ENCODE measurements around the gene MIS18A. TPM values are rescaled to one million over a fixed set of nuclear protein-coding genes. Genes with fewer than 3 reads are reported as not detected.

Gene MIS18A
- total and polyA plus RNA-seq, 2 experiments from 2014 or later, result 46.1 to 133 TPM

GRCh38 chr21:32246571-32247140 is 32.2 kb downstream of the MIS18A start (continued):
- no peak for TF ChIP-seq ZNF462 (CRISPR knock-in tag; IDR thresholded peaks at IDR 0.05)
- no peak for TF ChIP-seq EZH2phosphoT487 (IDR thresholded peaks at IDR 0.05; ENCODE audit: unreplicated experiment)
- TF ChIP-seq POLR2AphosphoS5 (IDR thresholded peaks at IDR 0.05; ENCODE audit: low read depth), result no peak
- no peak for TF ChIP-seq STAT1 (IDR thresholded peaks at IDR 0.05; ENCODE audit: unreplicated experiment)

GRCh38 chr21:32245971-32246370 is 32.9 kb downstream of the MIS18A start:
- Histone ChIP-seq H2AFZ (no peak overlapping the region), H3K27me3 (ENCODE audit: insufficient read depth) (no peaks in the 10 kb centered on the region), H3K27ac (ENCODE audit: low read depth) (no peak overlapping the region), H3K9me2 (ENCODE audit: insufficient read depth) (no peaks in the 10 kb centered on the region), H3K36me3 (ENCODE audit: insufficient read depth) (no peaks in the 10 kb centered on the region), H3K4me2 (no peak overlapping the region), H3K79me2 (replicated peaks; ENCODE audit: insufficient read depth) (no peaks in the 10 kb centered on the region), H3K4me1 (ENCODE audit: insufficient read depth) (no peaks in the 10 kb centered on the region), H4K20me1 (replicated peaks; ENCODE audit: insufficient read depth) (no peaks in the 10 kb centered on the region), H3K4me3 (no peak overlapping the region), H3F3A (replicated peaks; ENCODE audit: low read depth) (no peaks in the 10 kb centered on the region)
- no peak overlapping the region; the same call in 1 of the 2 replicates for H3K27ac Mint-ChIP-seq
- peaks cover 7% of the 10 kb centered on the region for H3K27me3 Mint-ChIP-seq (ENCODE audit: insufficient read depth, low read depth, poor library complexity)
- no peak overlapping the region for H3K4me3 Mint-ChIP-seq
- H3K36me3 Mint-ChIP-seq (ENCODE audit: low read depth), result no peaks in the 10 kb centered on the region; the same call in 2 of the 3 replicates
- no peak for DNase-seq (ENCODE audit: low spot score)
- H3K9me3 Mint-ChIP-seq, result 0 out of 3 replicates have a peak, but pooled peaks cover under 1% of the 10 kb centered on the region
- H3K4me1 Mint-ChIP-seq, result no peaks in the 10 kb centered on the region
- ATAC-seq, result no peak
- no peak for TF ChIP-seq CREB1 (CRISPR knock-in tag; IDR thresholded peaks at IDR 0.05; ENCODE audit: low read depth)
- TF ChIP-seq EZH2phosphoT487 (IDR thresholded peaks at IDR 0.05; ENCODE audit: unreplicated experiment), result no peak
- no peak for TF ChIP-seq ETS1 (IDR thresholded peaks at IDR 0.05)
- no peak for TF ChIP-seq ZNF114 (CRISPR knock-in tag; IDR thresholded peaks at IDR 0.05)
- TF ChIP-seq ZNF462 (CRISPR knock-in tag; IDR thresholded peaks at IDR 0.05), result no peak
- no peak for TF ChIP-seq EZH2 (IDR thresholded peaks at IDR 0.05; ENCODE audit: low read depth, unreplicated experiment)
- TF ChIP-seq STAT1 (IDR thresholded peaks at IDR 0.05; ENCODE audit: unreplicated experiment), result no peak
- TF ChIP-seq POLR2AphosphoS5 (IDR thresholded peaks at IDR 0.05; ENCODE audit: low read depth), result no peak
